Occipital lobe (tissue), 2 donors: Measurements from ENCODE around the gene SMIM30. TPM values are rescaled to one million over a fixed set of nuclear protein-coding genes. Genes with fewer than 3 reads are reported as not detected.
"Not testable (repeated sequence)": the region's sequence is repeated elsewhere in the genome, so short reads cannot be mapped to it uniquely, and the experiment has no call there.

Experiments
- DNase-seq: peaks from one replicate; lab custom pipeline; 2025; lab: John Stamatoyannopoulos, UW
- total RNA-seq: library from RNA; depleted of rRNA; stranded (reverse); fragments of >200 nt; gene quantifications from one replicate; pipeline ENCODE4 v1.2.3, GENCODE V29; 2014

Gene SMIM30, protein sequence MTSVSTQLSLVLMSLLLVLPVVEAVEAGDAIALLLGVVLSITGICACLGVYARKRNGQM
- total RNA-seq = 25.4 TPM

DNA sequence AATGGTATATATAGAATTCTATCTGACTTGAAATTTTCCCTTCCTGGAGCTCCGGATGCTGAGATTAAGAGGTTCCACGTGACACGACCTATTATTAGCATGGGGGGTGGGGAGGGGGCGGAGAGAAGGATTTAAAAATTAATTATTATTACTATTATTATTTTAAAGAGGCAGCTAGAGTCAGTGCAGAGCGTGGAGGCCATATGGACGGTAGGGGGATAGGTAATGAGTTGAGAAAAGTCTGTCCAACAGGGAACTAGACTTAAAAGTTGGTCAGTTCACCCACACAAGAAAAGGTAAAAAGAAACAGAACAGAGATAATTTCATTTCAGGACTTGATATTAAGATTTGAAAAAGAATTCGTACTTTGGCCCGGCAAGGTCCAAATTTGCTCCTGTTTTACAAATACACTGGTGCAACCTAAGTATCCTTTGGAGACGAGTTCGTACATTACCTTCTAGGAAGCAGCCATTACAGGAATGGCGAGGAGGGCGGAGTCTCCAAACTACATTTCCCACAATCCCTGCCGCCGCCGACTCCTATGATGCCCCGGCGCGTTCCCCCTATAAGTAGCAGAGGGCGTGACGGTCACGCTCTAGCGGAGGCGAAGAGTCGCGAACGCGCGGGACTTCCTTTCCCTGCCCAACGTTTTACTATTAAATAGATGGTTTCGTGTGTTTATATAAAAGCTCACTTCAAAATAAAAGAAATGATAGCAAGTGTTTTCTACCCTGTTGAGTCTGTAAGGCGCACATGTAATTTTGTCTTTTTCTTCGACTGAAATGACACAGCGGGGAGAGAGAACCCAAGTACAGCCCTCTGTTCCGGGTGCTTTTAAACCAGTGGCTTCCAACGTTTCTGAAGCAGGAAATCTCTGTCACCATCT lies at the start of gene SMIM30:
TSS of gene SMIM30 (minus strand) at position 481 of the 886 bp plus-strand sequence. CDS start 976 bp downstream, outside the sequence.
- peak; percentile 89 for DNase-seq

GRCh38 chr7:113166176-113166575 lies 47.8 kb upstream of the SMIM30 start:
- not testable (repeated sequence) for DNase-seq

- no peak for DNase-seq
These were observed 42.7 kb upstream of the SMIM30 start for GRCh38 chr7:113161050-113161449.

DNA sequence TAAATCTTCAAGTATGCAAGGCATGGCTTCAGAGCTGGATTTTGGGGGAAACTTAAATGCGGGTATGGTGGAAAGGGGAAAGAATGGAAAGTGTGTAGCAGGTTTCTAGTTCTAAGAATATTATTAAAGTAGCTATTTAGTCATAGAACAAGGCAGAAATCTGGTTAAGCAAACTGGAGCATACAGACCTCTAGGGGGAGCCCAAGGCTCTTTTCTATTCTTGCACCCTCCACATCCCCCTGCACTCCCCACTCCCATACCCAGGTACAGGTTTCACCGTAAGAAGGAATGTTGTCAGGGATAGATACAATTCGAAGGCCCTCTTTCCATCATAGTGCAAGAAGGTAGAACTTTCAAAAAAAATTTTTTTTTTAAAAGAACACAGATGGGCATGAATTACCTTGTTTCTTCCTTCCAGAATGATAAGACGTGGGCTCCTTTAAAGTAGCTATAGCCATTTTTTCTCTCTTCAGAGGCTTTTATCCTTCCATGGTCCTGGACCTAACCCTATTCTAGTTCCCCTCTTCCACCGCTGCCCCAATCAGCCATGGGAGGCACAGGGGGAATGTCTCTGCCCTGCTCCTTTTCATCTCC lies 41.5 kb upstream of the SMIM30 start:
- no peak for DNase-seq

DNA sequence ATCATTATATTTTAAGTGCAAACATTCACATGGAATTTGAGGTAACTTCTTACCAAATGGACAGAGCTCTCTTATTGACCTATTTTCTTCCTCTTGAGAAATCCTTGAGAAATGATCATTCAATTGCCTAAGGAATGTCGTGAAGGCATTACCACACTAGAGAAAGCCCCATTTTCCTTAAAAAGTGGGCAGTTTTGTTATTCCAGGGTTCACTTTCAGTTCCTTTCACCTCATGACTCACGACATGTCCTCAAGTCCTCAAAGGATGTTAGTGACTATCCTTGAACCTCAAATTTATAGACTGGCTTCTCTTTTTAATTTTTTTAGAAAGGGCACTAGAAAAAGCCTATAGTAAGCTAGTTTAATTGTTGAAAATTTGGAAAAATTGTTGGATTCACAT lies 40.4 kb upstream of the SMIM30 start:
- DNase-seq = no peak

- DNase-seq = no peak
These were observed 35.8 kb upstream of the SMIM30 start for GRCh38 chr7:113154117-113154516.

DNA sequence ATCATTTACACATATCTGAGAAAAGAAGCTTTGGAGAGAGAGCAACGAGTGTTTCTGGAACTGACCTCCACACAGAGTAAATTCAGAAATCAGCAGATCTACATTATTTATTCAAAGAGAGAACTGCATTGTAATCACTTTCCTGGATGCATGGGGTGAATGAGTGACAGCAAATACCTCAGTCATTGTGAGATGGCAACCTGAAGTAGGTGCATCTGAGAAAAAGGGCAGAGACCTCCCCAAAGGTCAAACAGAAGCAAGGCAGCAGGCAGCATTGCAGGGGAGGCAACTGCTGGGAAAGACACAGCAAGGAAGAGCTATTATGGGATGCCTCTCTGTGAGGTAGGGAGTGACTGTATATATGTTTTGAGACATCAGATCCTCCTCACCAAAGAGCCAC lies 26.5 kb upstream of the SMIM30 start:
- DNase-seq = no peak

- no peak for DNase-seq
These were observed 25.3 kb upstream of the SMIM30 start for GRCh38 chr7:113143486-113144257.

DNA sequence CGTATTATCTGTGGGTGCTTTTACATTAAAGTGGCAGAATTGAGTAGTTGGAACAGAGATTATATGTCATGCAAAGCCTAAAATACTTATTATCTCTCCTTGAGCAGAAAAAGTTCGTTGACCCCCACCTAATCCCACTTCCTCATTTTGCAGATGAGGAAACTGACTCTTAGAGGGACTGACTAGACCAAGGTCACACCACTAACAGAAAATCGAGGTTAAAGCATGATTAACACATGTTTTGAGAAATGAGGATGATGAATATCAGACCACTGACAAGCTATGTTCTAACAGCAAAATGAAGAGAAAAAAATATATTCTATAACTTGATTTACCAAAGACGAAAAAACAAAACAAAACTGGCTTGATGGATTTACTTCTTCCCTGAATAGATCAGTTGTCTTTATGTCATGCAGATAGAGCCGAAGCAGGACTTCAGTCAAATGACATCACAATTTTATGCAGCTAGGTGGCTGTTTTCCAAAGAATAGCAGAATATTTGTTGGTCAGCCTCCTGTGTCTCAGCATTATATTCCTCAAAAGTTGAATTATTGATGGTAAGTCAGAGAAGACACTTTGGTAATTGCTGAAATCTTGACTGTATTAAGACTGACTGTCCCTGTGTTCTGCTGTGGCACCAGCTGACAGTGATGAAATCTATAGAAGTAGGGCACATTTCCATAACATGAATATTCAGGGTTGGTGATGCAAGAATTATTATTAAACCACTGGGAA lies 24.2 kb upstream of the SMIM30 start:
- DNase-seq = no peak

- DNase-seq = no peak
These were observed 23.4 kb upstream of the SMIM30 start for GRCh38 chr7:113141803-113142202.

GRCh38 chr7:113140956-113141355 lies 22.6 kb upstream of the SMIM30 start:
- no peak for DNase-seq

DNA sequence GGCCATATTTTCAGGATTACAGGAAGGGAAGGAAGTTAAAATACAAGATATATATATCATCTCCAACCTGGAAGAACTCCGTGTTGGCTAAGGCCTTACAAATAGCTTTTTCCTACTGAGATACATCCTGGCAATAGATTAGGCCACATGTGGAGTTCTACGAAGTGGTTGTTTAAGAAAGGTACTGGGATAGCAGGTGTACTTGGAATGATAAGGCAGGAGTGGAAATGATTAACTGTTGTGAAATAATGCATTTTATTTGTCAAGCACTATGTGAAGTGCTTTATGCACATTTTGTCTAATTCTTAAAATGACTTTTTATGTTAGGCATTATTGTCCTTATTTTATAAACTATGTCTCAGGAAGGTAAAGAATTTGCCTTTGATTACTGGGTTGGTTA lies 18.9 kb upstream of the SMIM30 start:
- no peak for DNase-seq

DNA sequence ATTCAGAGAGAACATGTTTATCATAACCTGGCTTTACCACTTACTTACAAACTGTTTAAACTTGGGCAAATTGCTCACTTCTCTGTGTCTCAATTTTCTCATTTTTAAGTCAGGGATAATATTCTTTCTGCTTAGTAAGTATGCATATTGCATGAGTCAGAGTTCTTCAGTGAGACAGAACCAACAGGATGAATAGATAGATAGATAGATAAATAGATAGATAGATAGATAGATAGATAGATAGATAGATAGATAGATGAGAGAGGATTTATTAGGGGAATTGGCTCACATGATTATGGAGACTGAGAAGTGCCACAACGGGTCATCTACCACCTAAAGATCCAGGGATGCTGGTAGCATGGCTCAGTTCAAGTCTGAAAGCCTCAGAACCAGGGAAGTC lies 15.7 kb upstream of the SMIM30 start:
- DNase-seq = no peak

- no peak for DNase-seq
These were observed 13.0 kb upstream of the SMIM30 start for GRCh38 chr7:113131367-113131766.

DNA sequence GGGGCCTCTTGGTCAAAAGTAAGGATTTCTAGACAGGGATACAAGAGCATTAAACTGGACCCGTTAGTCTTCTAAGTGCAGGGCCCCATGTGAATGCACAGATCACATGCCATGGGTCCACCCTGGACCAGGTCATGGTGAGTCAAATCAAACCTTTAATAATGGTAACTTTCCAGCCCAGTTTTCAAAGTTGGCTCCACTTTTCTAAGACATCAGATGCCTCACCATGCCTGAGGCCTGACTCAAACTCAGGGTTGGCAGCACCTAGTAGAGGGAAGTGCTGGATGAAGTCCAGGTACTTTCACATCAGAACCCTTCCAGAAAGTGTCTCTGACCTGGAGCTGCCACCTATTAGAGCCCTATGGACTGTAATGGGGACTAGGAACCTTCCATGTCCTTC lies 9.7 kb upstream of the SMIM30 start:
- no peak for DNase-seq

DNA sequence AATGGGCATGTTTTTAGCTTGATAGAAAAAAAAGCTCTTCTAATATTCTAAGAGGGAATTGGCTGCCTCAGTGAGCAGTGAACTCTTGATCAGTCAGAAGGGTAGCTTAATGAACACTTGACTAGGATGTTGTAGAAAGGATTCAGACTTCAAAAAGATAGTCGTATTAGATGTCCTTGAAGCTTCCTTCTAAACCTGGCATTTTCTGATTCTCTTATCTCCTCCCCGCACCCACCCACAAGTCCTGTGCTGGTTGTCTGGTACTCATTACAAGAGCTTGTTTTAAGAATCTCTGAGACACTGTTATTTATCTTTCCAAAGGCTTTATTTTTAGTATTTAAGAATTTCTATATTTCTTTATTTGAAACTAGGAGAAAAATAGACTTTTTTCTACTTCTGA lies 7.4 kb upstream of the SMIM30 start:
- DNase-seq = no peak

DNA sequence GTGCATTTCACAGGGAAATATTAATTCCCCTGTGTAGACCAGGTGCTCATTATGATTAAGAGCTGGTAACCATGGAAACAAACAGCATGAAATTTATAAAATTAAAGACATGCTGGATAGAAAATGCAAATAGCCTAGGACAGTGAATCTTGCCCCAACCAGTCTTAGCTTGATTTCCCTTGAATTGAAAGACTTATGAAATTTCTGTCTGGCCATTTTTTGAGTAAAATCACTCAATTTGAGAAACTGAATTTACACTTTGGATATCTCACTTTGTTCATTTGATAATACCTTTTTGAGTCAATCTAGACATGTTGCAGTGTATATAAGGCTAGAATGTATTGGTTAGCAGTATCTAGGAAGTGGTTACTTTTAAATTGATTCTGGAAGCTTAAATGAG lies 4.4 kb upstream of the SMIM30 start:
- no peak for DNase-seq

GRCh38 chr7:113120647-113121046 lies 2.3 kb upstream of the SMIM30 start:
- no peak for DNase-seq

GRCh38 chr7:113119429-113119828 lies 1.1 kb upstream of the SMIM30 start:
- no peak for DNase-seq

DNA sequence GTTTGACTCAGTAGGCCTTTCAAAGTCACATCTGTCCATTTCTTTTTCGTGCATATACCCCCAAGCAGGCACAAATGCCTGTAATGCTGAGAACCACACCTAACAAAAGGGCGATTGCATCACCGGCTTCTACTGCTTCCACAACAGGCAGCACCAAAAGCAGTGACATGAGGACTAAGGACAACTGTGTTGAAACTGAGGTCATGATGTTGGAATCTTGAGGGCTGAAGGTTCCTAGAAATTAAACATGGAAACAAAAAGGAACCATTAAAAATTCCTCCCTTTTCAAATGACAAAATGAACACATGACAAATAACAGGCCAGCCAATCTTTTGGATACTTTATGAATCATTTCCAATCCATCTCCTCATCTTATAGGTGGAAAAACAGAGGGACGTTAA lies 980 bp downstream of the SMIM30 start:
- not testable (repeated sequence) for DNase-seq

DNA sequence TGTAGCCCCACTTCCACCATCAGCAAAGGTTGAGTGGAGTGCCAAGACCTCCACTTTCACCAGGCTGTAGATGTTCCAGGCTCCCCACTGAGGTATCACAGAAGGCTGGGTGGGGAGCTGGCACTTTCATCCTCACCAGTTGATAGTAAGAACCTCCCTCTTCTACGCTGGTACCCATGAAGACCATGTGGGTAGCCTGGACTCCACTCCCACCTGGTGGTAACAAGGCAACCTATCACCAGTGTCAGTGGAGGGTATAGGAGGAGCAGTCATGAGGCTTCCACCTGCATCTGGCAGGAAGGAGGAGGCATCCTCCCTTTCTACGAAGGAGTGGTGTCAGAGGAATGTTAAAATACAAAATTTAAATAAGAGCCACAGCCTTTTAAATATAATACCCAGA lies 4.4 kb downstream of the SMIM30 start:
- DNase-seq = no peak
